ENCODE data around the gene HAGH.
A peak's percentile ranks its signal among the peaks of the same experiment; 100 is the strongest.
"Not testable (repeated sequence)": the region's sequence is repeated elsewhere in the genome, so short reads cannot be mapped to it uniquely, and the experiment has no call there.

HAGH gene

GRCh38 chr16:1809281-1809801 is 17.3 kb downstream of the HAGH start:
- no peak for DNase-seq

- no peak for DNase-seq
Measured at GRCh38 chr16:1808691-1809090, 17.9 kb downstream of the HAGH start.

GRCh38 chr16:1807626-1808025 is 19.0 kb downstream of the HAGH start:
- no peak for DNase-seq

GRCh38 chr16:1800701-1801100 is 25.9 kb downstream of the HAGH start:
- DNase-seq = no peak

- not testable (repeated sequence) for DNase-seq
Measured at GRCh38 chr16:1799263-1799662, 27.4 kb downstream of the HAGH start.

- no peak for DNase-seq
Measured at GRCh38 chr16:1794908-1795666, 31.5 kb downstream of the HAGH start.

- peak; percentile 10 for DNase-seq
Measured at GRCh38 chr16:1794221-1794871, 32.3 kb downstream of the HAGH start.

GRCh38 chr16:1793578-1794220 is 32.9 kb downstream of the HAGH start, which contains the start of gene IGFALS:
Gene IGFALS, minus strand, starts transcription at chr16:1793705. Its CDS starts 53 bp downstream, at chr16:1793652.
- no peak for DNase-seq

GRCh38 chr16:1792836-1793577 is 33.6 kb downstream of the HAGH start:
- no peak for DNase-seq

- no peak for DNase-seq
Measured at GRCh38 chr16:1791943-1792812, 34.4 kb downstream of the HAGH start.

- no peak for DNase-seq
Measured at GRCh38 chr16:1791256-1791942, 35.2 kb downstream of the HAGH start.

GRCh38 chr16:1790611-1791255 is 35.9 kb downstream of the HAGH start:
- DNase-seq = no peak

- no peak for DNase-seq
Measured at GRCh38 chr16:1790261-1790610, 36.4 kb downstream of the HAGH start.

GRCh38 chr16:1789643-1790045 is 37.0 kb downstream of the HAGH start:
- no peak for DNase-seq

- no peak for DNase-seq
Measured at GRCh38 chr16:1788708-1789100, 37.9 kb downstream of the HAGH start.

GRCh38 chr16:1788095-1788707 is 38.4 kb downstream of the HAGH start:
- no peak for DNase-seq

- DNase-seq = no peak
Measured at GRCh38 chr16:1787322-1788094, 39.1 kb downstream of the HAGH start.

GRCh38 chr16:1787056-1787321 is 39.6 kb downstream of the HAGH start:
- DNase-seq = no peak

- DNase-seq = no peak
Measured at GRCh38 chr16:1786242-1787055, 40.2 kb downstream of the HAGH start.

All from SHP77 treated with DMSO at 0.1 percent for 48 hours (cell line).